Vagina (tissue), 2 donors: ENCODE results near the gene RAD23B.

Source experiments
- POLR2A ChIP-seq, 2 donors: fragments of 450-650 bp; IDR thresholded peaks; one replicate each; pipeline ENCODE4 v1.6.1; 2017; ENCODE audit warnings: antibody characterized with exemption in 2 of 2, mild to moderate bottlenecking in 2 of 2, moderate library complexity in 2 of 2
- POLR2AphosphoS5 ChIP-seq, 2 donors: sonication (generic); formaldehyde crosslinking; IDR thresholded peaks; one replicate each; pipeline ENCODE4 v1.9.0; 2017; ENCODE audit warnings: antibody characterized with exemption in 2 of 2, mild to moderate bottlenecking in 2 of 2, low read depth in 1 of 2; ENCODE audit not compliant: insufficient read depth in 1 of 2
- TF ChIP-seq, protein P1 (sequence below), 3 experiments: fragments of 450-650 bp in 2 of 3; fragments of 200-600 bp in 1 of 3; sonication (generic) in 1 of 3; IDR thresholded peaks; one replicate each; pipeline ENCODE4 v1.5.1; 2017 to 2019; ENCODE audit warnings: antibody characterized with exemption in 3 of 3, mild to moderate bottlenecking in 2 of 3, moderate library complexity in 2 of 3

DNA sequence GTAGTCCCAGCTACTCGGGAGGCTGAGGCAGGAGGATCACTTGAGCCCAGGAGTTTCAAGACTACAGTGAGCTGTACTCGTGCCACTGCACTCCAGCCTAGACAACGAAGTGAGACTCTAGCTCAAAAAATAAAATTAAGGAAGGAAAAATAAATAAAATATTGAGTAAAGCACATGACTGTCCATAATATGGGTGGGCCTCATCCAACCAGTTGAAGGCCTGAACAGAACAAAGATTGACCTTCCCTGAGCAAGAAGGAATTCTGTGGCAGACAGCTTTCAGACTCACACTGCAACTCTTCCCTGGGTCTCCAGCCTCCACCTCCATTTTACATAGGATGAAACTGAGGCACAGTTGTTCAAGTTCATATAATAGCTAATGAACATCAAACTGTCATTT, 72.3 kb downstream of the RAD23B start:
- TF ChIP-seq POLR2AphosphoS5 (IDR thresholded peaks at IDR 0.05; ENCODE audit: insufficient read depth in 1 of 2, low read depth in 1 of 2) (no peak), POLR2A (IDR thresholded peaks at IDR 0.05) (no peak)
- TF ChIP-seq, protein P1, sequence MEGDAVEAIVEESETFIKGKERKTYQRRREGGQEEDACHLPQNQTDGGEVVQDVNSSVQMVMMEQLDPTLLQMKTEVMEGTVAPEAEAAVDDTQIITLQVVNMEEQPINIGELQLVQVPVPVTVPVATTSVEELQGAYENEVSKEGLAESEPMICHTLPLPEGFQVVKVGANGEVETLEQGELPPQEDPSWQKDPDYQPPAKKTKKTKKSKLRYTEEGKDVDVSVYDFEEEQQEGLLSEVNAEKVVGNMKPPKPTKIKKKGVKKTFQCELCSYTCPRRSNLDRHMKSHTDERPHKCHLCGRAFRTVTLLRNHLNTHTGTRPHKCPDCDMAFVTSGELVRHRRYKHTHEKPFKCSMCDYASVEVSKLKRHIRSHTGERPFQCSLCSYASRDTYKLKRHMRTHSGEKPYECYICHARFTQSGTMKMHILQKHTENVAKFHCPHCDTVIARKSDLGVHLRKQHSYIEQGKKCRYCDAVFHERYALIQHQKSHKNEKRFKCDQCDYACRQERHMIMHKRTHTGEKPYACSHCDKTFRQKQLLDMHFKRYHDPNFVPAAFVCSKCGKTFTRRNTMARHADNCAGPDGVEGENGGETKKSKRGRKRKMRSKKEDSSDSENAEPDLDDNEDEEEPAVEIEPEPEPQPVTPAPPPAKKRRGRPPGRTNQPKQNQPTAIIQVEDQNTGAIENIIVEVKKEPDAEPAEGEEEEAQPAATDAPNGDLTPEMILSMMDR (IDR thresholded peaks at IDR 0.05) = no peak
